NCI-H2227 (cell line): ENCODE data around the gene CCDC200.
"Not testable (repeated sequence)": the region's sequence is repeated elsewhere in the genome, so short reads cannot be mapped to it uniquely, and the experiment has no call there.

Experiments
- DNase-seq: peaks from one replicate; lab custom pipeline; 2025; ENCODE audit not compliant: unreplicated experiment; lab: John Stamatoyannopoulos, UW

The CCDC200 gene

GRCh38 chr17:43228020-43228782 is at the start of gene CCDC200:
CCDC200 (minus strand) TSS chr17:43228623; CDS start chr17:43228554, 69 bp downstream.
- DNase-seq, result not testable (repeated sequence)

DNA sequence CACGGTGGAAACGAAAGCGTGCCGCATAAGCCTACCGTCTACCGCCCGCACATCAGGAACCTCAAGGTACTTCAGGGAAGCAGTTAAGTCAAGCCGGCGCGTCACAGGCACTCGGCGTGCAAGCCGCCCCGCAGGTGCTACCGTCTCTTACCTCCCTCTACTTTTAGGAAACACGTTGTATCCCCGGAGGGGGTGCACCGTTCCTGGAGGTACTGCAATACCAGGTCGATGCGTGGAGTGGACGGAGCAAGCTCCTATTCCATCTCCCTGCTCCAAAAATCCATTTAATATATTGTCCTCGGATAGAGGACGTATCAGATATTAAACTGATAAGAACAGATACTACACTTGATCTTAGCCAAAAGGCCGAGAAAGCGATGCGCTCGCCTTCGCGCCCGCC is 44.5 kb upstream of the CCDC200 start:
- DNase-seq, result not testable (repeated sequence)

DNA sequence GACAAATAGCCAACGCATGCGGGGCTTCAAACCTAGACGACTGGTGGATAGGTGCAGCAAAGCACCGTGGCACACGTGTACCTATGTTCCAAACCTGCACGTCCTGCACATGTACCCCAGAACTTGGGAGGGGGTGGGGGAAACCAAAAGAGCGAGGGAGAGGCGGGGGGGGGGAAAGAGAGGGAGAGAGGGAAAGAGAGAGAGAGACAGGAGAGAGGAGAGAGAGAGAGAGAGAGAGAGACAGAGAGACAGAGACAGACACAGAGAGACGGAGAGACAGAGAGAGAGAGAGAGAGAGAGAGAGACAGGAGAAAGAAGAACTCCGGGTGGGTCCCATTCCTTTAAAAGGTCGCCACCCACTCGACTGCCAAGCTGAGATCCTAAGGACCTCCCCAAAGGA is 44.1 kb upstream of the CCDC200 start:
- DNase-seq, result not testable (repeated sequence)

- not testable (repeated sequence) for DNase-seq
These were observed 42.4 kb upstream of the CCDC200 start for GRCh38 chr17:43270552-43271504.

DNA sequence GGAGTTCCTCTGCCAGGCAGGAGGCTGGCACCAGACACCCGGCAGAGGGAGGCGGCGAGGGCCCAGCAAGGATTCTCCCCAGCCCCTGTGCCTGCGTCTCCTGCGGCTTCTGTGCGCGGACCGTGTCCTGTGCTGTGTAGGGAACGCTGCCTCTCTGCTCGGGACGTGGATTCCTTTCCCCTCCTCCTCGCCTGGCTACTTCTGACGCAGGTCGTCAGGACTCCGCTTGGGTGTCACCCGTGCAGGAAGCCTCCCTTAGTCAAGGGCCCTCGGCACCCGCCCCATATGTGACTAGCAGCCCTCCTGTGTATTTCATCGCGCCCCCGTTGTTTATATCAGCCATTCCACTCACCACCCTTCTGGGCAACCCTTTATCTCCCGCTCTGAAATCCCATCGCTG is 18.0 kb upstream of the CCDC200 start:
- not testable (repeated sequence) for DNase-seq

GRCh38 chr17:43240596-43241352 is 12.4 kb upstream of the CCDC200 start:
- not testable (repeated sequence) for DNase-seq

DNA sequence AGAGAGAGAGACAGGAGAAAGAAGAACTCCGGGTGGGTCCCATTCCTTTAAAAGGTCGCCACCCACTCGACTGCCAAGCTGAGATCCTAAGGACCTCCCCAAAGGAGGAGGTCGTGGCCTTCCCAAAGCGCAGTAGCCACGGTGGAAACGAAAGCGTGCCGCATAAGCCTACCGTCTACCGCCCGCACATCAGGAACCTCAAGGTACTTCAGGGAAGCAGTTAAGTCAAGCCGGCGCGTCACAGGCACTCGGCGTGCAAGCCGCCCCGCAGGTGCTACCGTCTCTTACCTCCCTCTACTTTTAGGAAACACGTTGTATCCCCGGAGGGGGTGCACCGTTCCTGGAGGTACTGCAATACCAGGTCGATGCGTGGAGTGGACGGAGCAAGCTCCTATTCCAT is 11.2 kb upstream of the CCDC200 start:
- not testable (repeated sequence) for DNase-seq

DNA sequence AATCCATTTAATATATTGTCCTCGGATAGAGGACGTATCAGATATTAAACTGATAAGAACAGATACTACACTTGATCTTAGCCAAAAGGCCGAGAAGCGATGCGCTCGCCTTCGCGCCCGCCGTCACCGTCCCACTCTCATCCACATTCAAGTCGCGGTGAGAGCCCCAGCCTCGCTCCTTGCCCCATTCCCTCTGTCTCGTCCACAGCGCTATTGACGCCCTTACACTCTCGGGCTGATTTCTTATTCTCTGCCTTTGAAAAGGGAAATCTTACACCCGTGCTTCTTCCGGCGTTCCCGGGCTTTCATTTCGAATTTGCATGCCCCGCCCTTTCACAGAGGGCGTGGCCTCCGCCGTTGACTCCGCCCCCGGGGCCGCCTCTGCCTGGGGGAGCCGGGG is 5.5 kb upstream of the CCDC200 start, which contains the start of gene RNU2-1:
Gene RNU2-1 (minus strand): TSS at position 101 of the 400 bp plus-strand sequence.
- not testable (repeated sequence) for DNase-seq

DNA sequence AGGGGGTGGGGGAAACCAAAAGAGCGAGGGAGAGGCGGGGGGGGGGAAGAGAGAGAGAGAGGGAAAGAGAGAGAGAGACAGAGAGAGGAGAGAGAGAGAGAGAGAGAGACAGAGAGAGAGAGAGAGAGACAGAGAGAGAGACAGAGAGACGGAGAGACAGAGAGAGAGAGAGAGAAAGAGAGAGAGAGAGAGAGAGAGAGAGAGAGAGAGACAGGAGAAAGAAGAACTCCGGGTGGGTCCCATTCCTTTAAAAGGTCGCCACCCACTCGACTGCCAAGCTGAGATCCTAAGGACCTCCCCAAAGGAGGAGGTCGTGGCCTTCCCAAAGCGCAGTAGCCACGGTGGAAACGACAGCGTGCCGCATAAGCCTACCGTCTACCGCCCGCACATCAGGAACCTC is 4.8 kb upstream of the CCDC200 start:
- not testable (repeated sequence) for DNase-seq

DNA sequence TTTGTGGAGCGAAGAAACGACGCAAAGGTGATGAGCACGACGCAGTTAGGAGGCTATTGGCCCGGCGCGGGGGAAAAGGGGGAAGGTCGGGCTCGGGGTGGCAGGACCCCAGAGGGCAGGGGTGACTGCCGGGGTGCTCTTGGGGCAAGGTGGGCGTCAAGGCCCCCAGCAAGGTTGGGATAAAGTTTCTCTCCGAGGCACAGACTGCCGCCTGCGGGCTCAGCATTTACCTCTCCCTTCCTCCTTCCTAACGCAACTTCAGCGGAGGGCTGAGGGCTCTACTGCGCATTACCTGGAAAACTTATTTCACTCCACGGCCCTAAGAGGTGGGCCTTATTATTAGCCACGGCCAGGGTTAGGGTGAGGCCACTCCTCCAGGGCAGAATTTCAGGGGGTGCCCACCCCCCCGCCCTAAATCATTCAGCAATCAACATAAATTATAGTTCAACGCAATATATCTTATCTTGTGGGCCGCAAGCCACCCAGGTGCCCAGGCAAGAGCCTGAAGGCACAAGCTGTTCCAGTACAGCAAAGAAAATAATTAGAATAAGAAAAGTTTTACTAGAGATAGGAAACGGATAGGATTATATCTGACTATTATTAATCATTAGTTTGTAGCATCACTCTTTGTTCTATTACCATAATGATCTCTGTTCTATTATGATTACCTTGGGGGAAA is 3.7 kb upstream of the CCDC200 start:
- DNase-seq, result not testable (repeated sequence)

GRCh38 chr17:43231205-43232020 is 3.0 kb upstream of the CCDC200 start:
- not testable (repeated sequence) for DNase-seq

- DNase-seq, result no peak
These were observed 2.0 kb downstream of the CCDC200 start for GRCh38 chr17:43226393-43226792.

- no peak for DNase-seq
These were observed 4.2 kb downstream of the CCDC200 start for GRCh38 chr17:43224146-43224705.

- DNase-seq, result no peak
These were observed 7.8 kb downstream of the CCDC200 start for GRCh38 chr17:43220511-43221125.

- DNase-seq, result no peak
These were observed 8.6 kb downstream of the CCDC200 start for GRCh38 chr17:43219746-43220380.

DNA sequence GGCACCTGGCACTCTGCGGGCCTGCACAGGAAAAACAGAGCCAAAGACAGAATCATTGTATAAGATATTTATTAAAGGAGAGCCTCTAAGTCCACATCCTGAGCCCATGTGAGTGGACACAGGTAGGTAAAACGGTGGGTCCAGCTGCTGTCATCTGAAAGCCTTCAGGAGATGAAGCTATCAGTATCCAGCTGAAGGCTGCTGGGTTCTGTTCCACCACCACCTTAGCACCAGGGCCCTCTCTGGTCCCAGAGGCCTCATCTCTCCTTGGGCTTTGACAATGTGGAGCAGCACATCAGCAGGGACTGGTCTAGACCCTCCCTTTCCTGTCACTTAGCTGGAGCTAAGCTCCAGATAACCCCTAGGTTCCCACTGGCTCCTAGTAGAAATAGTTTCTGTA is 9.4 kb downstream of the CCDC200 start:
- DNase-seq, result no peak

GRCh38 chr17:43217614-43218087 is 10.8 kb downstream of the CCDC200 start:
- no peak for DNase-seq
